ENCODE measurements around the gene TSC2.
"Not testable (repeated sequence)": the region's sequence is repeated elsewhere in the genome, so short reads cannot be mapped to it uniquely, and the experiment has no call there.

TSC2 gene

DNA sequence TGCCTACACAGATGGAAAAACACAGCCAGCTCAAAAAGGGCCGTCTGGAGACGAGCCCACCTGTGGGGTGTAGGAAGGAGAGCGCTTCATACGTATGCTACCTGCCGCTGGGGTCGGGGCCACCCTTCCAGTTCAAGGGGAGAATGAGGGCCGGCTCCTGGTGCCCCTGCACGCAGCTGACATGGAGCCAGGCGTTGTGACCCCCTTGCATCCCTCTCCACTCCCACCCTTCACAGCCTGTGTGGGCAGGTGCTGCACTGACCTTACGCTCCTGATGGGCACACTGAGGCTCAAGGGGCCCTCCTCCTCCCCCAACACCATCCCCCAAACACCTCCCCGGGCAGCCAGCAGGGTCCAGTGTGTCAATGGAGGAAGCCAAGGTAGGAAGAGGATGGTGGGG, 77.8 kb downstream of the TSC2 start:
- H3K27ac ChIP-seq = peak overlapping the region; percentile 80

DNA sequence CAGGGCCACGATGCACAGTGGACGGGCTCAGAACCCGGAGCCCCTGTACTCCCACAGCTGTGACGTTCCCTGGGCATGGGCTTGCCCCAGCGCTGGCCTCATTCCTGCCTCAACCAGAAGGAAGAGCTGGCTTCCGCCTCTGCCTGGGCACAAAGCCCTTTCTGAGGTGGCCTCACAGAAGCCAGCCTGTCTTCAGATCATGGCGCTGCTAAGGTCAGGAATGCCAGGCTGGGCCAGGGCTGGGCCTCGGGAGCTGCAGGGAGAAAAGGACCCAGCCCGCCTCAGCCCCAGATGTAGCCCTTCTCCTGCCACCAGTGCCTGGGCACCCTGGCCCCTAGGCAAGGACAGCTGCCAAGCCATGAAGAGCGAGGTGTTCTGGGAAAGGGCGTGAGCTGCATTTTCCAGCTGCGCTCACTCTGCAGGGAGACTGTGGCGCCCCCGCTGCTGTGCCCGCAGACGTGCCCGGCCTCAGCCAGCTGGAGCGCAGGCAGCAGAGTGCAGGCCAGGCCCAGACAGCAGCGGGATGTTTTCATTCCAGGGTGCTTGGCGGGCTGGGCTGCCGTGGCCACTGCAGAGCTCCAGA, 78.5 kb downstream of the TSC2 start:
- peak overlapping the region; percentile 80 for H3K27ac ChIP-seq

- H3K27ac ChIP-seq = peak overlapping the region; percentile 80
Measured at GRCh38 chr16:2126928-2127556, 79.3 kb downstream of the TSC2 start.

GRCh38 chr16:2127630-2128280, 80.0 kb downstream of the TSC2 start:
- H3K27ac ChIP-seq = peak overlapping the region; percentile 80

DNA sequence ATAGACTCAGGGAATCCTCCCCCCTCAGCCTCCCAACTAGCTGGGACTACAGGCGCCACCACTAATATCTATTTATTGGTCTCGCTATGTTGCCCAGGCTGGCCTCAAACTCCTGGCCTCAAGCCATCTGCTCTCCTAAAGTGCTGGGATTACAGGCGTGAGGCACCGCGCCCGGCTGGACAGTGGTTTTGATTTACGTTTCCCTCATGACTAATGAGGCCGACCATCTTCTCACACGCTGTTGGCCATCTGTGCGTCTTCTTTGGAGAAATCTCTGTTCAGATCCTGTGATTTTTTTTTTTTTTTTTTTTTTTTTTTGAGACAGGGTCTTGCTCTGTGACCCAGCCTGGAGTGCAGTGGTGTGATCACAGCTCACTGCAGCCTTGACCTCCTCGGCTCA, 81.5 kb downstream of the TSC2 start:
- H3K27ac ChIP-seq = peak overlapping the region; percentile 79

- H3K27ac ChIP-seq = not testable (repeated sequence)
Measured at GRCh38 chr16:2129890-2130447, 82.2 kb downstream of the TSC2 start.

DNA sequence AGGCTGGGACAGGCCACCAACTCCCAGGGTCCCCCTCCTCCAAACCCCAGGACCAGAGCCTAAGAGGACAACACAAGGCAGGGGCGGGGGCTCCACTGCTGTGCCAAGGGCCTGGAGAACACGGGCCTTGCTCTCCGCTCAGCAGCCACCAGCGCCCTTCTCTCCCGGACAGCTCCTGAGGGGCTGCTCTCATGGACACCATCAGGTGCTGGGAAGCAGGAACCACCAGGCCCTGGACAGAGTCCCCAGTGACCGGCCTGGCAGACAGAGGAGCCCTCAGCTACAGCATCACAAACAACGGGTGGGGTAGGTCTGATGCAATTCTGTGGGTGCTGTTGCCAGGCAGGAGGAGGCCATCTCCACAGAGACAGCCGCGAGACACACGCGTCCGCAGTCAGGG, 86.0 kb downstream of the TSC2 start:
- H3K27ac ChIP-seq = not testable (repeated sequence)

- TF ChIP-seq ZFX (IDR thresholded peaks at IDR 0.05) = 0 out of 2 replicates have a peak, but pooled peaks have one; percentile 20
- peak overlapping the region; percentile 68 for H3K27ac ChIP-seq
Measured at GRCh38 chr16:2135071-2135470, 87.3 kb downstream of the TSC2 start.

- H3K27ac ChIP-seq = peak within 1 kb of the TSS; percentile 68
Measured at GRCh38 chr16:2135770-2136490, 88.1 kb downstream of the TSC2 start, which contains the start of gene PKD1. PKD1 (minus strand) TSS chr16:2135898; CDS start chr16:2135689, 209 bp downstream.
